Measurements from ENCODE around the gene RER1.

Gene RER1

GRCh38 chr1:2375923-2376260 lies 15.7 kb upstream of the RER1 start:
- DNase-seq (ENCODE audit: low read depth), result no peak

GRCh38 chr1:2376261-2376741 lies 15.3 kb upstream of the RER1 start:
- DNase-seq (ENCODE audit: low read depth), result no peak

GRCh38 chr1:2376931-2377672 lies 14.5 kb upstream of the RER1 start:
- DNase-seq (ENCODE audit: low read depth), result no peak

GRCh38 chr1:2377751-2378440 lies 13.7 kb upstream of the RER1 start:
- DNase-seq (ENCODE audit: low read depth), result no peak

- no peak for DNase-seq (ENCODE audit: low read depth)
These were observed 13.2 kb upstream of the RER1 start for GRCh38 chr1:2378441-2378851.

GRCh38 chr1:2378956-2379732 lies 12.5 kb upstream of the RER1 start:
- no peak for DNase-seq (ENCODE audit: low read depth)

- DNase-seq (ENCODE audit: low read depth), result no peak
These were observed 11.8 kb upstream of the RER1 start for GRCh38 chr1:2379733-2380404.

- DNase-seq (ENCODE audit: low read depth), result no peak
These were observed 10.6 kb upstream of the RER1 start for GRCh38 chr1:2380816-2381591.

- DNase-seq (ENCODE audit: low read depth), result peak; percentile 60
These were observed 9.7 kb upstream of the RER1 start for GRCh38 chr1:2381741-2382620.

GRCh38 chr1:2382621-2383361 lies 8.8 kb upstream of the RER1 start:
- DNase-seq (ENCODE audit: low read depth), result no peak

- DNase-seq (ENCODE audit: low read depth), result no peak
These were observed 8.1 kb upstream of the RER1 start for GRCh38 chr1:2383576-2383975.

GRCh38 chr1:2384130-2384860 lies 7.3 kb upstream of the RER1 start:
- DNase-seq (ENCODE audit: low read depth), result no peak

- DNase-seq (ENCODE audit: low read depth), result no peak
These were observed 6.6 kb upstream of the RER1 start for GRCh38 chr1:2384941-2385481.

GRCh38 chr1:2385606-2386280 lies 5.9 kb upstream of the RER1 start:
- DNase-seq (ENCODE audit: low read depth), result no peak

GRCh38 chr1:2386636-2387611 lies 4.7 kb upstream of the RER1 start:
- DNase-seq (ENCODE audit: low read depth), result no peak

- DNase-seq (ENCODE audit: low read depth), result no peak
These were observed 3.4 kb upstream of the RER1 start for GRCh38 chr1:2388004-2388913.

Measured in activated T-cell treated with anti-CD3 and anti-CD28 coated beads for 24 hours (primary cell).